SK-N-SH treated with all-trans-retinoic acid at 6 μM for 48 hours (cell line): Measurements from ENCODE around the gene FOXB1.

Experiments
- ATAC-seq: fragments of 200-7000 bp; cut with Tn5 transposase; 3 replicates; pipeline ENCODE4 v1.9.1; 2020; ENCODE audit warnings: mild to moderate bottlenecking, moderate library complexity
- ARNTL ChIP-seq: fragments of 450-650 bp; formaldehyde crosslinking; IDR thresholded peaks from 2 replicates; pipeline ENCODE4 v1.5.0; 2020; ENCODE audit warnings: low read depth, mild to moderate bottlenecking, moderate library complexity, borderline replicate concordance
- BACH2 ChIP-seq: fragments of 250-450 bp; sonication (Bioruptor Pico); IDR thresholded peaks from 2 replicates; pipeline ENCODE4 v1.9.0; 2021; ENCODE audit warnings: mild to moderate bottlenecking, borderline replicate concordance
- CSDC2 ChIP-seq: fragments of 250-450 bp; sonication (Bioruptor Pico); IDR thresholded peaks from 2 replicates; pipeline ENCODE4 v1.5.0; 2020; ENCODE audit warnings: mild to moderate bottlenecking, moderate library complexity
- ISL1 ChIP-seq: fragments of 250-450 bp; sonication (Bioruptor Pico); IDR thresholded peaks from 2 replicates; pipeline ENCODE4 v2.1.2; 2022; ENCODE audit warnings: mild to moderate bottlenecking, moderate library complexity
- OSR1 ChIP-seq: fragments of 250-450 bp; sonication (Bioruptor Pico); IDR thresholded peaks from 2 replicates; pipeline ENCODE4 v1.8.0; 2022; ENCODE audit warnings: moderate library complexity, mild to moderate bottlenecking, inconsistent platforms
- PPARA ChIP-seq: fragments of 250-450 bp; sonication (Bioruptor Pico); IDR thresholded peaks from 2 replicates; pipeline ENCODE4 v1.5.0; 2020; ENCODE audit warnings: mild to moderate bottlenecking, borderline replicate concordance
- RARB ChIP-seq: fragments of 250-450 bp; sonication (Bioruptor Pico); IDR thresholded peaks from 2 replicates; pipeline ENCODE4 v1.8.0; 2021; ENCODE audit warnings: mild to moderate bottlenecking, moderate library complexity
- TCF4 ChIP-seq: fragments of 250-450 bp; sonication (Bioruptor Pico); IDR thresholded peaks from 2 replicates; pipeline ENCODE4 v1.8.0; 2021; ENCODE audit warnings: mild to moderate bottlenecking, moderate library complexity, borderline replicate concordance
- TOX ChIP-seq: fragments of 250-450 bp; sonication (Bioruptor Pico); IDR thresholded peaks from 2 replicates; pipeline ENCODE4 v1.8.0; 2021; ENCODE audit warnings: mild to moderate bottlenecking, moderate library complexity, borderline replicate concordance
- ZC3H10 ChIP-seq: fragments of 250-450 bp; sonication (Bioruptor Pico); IDR thresholded peaks from 2 replicates; pipeline ENCODE4 v1.5.1; 2021; ENCODE audit warnings: mild to moderate bottlenecking, moderate library complexity
- ZFP3 ChIP-seq: fragments of 250-450 bp; sonication (Bioruptor Pico); IDR thresholded peaks from 2 replicates; pipeline ENCODE4 v1.5.0; 2020; ENCODE audit warnings: mild to moderate bottlenecking, moderate library complexity
- ZFP30 ChIP-seq: fragments of 450-650 bp; formaldehyde crosslinking; IDR thresholded peaks from 2 replicates; pipeline ENCODE4 v1.5.0; 2022; ENCODE audit warnings: mild to moderate bottlenecking, moderate library complexity
- TF ChIP-seq, protein P1 (sequence below): fragments of 250-450 bp; sonication (Bioruptor Pico); IDR thresholded peaks from 2 replicates; pipeline ENCODE4 v1.5.1; 2021; ENCODE audit warnings: mild to moderate bottlenecking, moderate library complexity
- TF ChIP-seq, protein P2 (sequence below): fragments of 250-450 bp; sonication (Bioruptor Pico); IDR thresholded peaks from 2 replicates; pipeline ENCODE4 v1.8.0; 2021; ENCODE audit warnings: low read depth, mild to moderate bottlenecking, moderate library complexity, borderline replicate concordance
- TF ChIP-seq, protein P3 (sequence below): fragments of 250-450 bp; sonication (Bioruptor Pico); IDR thresholded peaks from 2 replicates; pipeline ENCODE4 v1.5.0; 2020; ENCODE audit warnings: mild to moderate bottlenecking, moderate library complexity

The FOXB1 gene

DNA sequence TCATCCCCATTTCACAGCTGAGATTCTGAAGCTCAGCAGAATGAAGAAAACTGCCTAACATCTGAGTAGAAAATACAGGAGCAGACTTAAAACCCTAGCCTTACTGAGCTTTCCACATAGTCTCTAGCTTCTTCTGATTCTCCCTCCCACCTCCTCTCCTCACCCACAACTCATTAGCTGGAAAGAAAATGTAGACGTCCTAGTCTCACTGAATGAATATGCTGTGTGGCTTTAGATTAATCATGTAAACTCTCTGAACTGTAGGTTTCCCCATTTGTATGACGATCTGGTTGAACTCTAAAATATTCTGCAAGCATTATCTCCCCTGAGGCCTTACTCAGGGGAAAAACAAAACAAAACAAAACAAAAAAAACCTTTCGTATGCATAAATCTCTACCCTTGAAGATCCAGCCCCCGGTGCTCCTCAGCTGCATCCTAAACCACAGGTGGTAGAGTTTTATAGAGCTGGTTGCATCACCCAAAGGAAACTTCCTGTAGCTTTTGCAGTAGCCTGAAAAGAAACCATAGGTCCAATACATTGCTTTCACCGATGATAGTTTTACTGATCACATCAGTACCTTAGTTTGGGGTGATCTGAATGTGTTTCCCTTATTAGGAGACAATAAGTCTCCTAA, 40.6 kb downstream of the FOXB1 start:
- ATAC-seq: no peak
- TF ChIP-seq CSDC2 (CRISPR knock-in tag) (no peak), ZC3H10 (CRISPR knock-in tag) (no peak), TCF4 (CRISPR knock-in tag) (no peak), ARNTL (no peak), ZFP3 (no peak), OSR1 (no peak)
- TF ChIP-seq, protein P1, sequence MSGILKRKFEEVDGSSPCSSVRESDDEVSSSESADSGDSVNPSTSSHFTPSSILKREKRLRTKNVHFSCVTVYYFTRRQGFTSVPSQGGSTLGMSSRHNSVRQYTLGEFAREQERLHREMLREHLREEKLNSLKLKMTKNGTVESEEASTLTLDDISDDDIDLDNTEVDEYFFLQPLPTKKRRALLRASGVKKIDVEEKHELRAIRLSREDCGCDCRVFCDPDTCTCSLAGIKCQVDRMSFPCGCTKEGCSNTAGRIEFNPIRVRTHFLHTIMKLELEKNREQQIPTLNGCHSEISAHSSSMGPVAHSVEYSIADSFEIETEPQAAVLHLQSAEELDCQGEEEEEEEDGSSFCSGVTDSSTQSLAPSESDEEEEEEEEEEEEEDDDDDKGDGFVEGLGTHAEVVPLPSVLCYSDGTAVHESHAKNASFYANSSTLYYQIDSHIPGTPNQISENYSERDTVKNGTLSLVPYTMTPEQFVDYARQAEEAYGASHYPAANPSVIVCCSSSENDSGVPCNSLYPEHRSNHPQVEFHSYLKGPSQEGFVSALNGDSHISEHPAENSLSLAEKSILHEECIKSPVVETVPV: no peak
- TF ChIP-seq, all 23 proteins: peak for 0

DNA sequence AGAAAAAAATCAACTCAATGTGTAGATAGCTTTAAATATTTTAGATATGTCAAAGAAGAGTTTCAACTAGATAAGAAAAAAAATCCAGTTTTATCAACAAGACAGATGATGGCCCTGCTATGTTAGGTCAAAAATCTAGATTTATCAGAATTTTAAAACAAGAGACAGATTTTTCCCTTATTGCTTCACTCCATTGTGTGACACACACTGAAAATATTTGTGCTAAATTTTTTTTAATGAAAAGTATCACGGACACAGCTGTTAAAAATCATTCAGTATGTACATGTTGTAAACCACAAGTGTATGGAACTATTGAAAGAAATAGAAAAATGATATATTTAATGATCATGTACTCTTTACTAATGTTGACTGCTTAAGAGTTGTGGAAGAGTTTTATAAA, 43.6 kb downstream of the FOXB1 start:
- ATAC-seq: no peak
- TF ChIP-seq ARNTL: no peak
- no peak for TF ChIP-seq BACH2 (CRISPR knock-in tag)
- no peak for TF ChIP-seq RARB (CRISPR knock-in tag)
- no peak for TF ChIP-seq TCF4 (CRISPR knock-in tag)
- no peak for TF ChIP-seq ZFP3
- TF ChIP-seq, all 23 proteins: peak for 0

DNA sequence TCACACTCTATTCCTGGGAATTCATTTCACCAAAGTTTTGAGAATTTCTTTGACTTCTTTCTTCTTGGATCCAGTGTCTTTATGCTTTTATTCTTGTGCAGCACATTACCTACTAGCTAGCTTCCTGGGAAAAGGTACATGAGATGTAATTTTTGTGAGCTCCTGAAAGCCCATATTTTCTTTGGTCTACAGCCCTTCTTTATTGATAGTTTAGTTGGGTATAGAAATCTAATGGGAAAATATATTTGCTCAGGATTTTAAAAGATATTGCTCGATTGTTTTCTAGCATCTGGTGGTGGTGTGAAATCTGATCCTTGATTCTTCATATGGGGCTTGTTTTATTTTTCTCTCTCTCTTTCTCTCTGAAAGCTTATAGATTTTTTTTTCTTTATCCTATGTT, 45.8 kb downstream of the FOXB1 start:
- TF ChIP-seq PPARA (CRISPR knock-in tag) (no peak), ISL1 (CRISPR knock-in tag) (no peak), TOX (no peak), TCF4 (CRISPR knock-in tag) (no peak), OSR1 (no peak), ZFP30 (CRISPR knock-in tag) (no peak)
- TF ChIP-seq, protein P2, sequence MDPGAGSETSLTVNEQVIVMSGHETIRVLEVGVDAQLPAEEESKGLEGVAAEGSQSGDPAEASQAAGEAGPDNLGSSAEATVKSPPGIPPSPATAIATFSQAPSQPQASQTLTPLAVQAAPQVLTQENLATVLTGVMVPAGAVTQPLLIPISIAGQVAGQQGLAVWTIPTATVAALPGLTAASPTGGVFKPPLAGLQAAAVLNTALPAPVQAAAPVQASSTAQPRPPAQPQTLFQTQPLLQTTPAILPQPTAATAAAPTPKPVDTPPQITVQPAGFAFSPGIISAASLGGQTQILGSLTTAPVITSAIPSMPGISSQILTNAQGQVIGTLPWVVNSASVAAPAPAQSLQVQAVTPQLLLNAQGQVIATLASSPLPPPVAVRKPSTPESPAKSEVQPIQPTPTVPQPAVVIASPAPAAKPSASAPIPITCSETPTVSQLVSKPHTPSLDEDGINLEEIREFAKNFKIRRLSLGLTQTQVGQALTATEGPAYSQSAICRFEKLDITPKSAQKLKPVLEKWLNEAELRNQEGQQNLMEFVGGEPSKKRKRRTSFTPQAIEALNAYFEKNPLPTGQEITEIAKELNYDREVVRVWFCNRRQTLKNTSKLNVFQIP (CRISPR knock-in tag): no peak
- TF ChIP-seq, protein P3, sequence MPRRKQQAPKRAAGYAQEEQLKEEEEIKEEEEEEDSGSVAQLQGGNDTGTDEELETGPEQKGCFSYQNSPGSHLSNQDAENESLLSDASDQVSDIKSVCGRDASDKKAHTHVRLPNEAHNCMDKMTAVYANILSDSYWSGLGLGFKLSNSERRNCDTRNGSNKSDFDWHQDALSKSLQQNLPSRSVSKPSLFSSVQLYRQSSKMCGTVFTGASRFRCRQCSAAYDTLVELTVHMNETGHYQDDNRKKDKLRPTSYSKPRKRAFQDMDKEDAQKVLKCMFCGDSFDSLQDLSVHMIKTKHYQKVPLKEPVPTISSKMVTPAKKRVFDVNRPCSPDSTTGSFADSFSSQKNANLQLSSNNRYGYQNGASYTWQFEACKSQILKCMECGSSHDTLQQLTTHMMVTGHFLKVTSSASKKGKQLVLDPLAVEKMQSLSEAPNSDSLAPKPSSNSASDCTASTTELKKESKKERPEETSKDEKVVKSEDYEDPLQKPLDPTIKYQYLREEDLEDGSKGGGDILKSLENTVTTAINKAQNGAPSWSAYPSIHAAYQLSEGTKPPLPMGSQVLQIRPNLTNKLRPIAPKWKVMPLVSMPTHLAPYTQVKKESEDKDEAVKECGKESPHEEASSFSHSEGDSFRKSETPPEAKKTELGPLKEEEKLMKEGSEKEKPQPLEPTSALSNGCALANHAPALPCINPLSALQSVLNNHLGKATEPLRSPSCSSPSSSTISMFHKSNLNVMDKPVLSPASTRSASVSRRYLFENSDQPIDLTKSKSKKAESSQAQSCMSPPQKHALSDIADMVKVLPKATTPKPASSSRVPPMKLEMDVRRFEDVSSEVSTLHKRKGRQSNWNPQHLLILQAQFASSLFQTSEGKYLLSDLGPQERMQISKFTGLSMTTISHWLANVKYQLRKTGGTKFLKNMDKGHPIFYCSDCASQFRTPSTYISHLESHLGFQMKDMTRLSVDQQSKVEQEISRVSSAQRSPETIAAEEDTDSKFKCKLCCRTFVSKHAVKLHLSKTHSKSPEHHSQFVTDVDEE (CRISPR knock-in tag): no peak
- no peak for ATAC-seq

DNA sequence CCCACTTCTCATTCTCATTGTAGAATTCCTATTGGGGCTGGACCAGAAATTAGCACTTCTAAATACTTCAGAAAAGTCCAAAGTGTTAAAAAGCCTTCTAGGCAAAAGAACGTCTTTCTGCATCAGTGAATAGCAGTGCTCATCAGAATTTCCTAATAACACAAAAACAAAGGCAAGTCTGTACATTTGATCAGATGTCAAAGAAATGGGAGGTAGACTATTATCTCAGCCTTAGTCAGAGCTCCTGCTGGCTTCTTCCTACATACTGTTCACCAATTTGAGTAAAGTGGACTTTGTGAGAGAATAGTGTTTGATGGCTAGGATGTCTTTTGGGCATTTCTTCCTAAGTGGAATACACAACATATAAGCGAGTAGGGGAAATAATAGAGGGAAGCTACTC, 48.7 kb downstream of the FOXB1 start:
- TF ChIP-seq ISL1 (CRISPR knock-in tag) (no peak), ZFP3 (no peak), ZFP30 (CRISPR knock-in tag) (no peak)
- ATAC-seq: no peak

DNA sequence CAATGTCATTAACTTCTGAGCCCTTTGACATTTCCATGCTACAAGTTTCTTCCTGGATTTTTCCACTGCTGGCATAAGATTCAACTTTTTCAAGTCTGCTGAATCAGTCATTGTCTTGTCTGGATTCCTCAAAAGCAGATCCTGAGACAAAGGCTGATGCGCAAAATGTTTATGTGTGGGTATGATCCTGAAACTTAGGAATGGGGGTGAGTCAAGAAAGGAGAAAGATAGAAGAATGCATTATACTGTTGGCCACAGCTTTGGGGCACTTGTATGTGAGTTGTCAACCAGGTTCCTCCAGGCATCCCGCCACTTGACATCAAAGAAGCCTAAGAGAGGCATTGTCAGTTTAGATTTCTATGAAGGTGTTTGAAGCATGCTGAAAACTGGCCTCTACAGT, 50.4 kb downstream of the FOXB1 start:
- ATAC-seq: no peak
- TF ChIP-seq ZFP3: no peak
- TF ChIP-seq OSR1: no peak
- TF ChIP-seq, protein P1: no peak
